Lower lobe of right lung (tissue), 2 donors: ENCODE results near the gene CEBPB. TPM values are rescaled to one million over a fixed set of nuclear protein-coding genes. Genes with fewer than 3 reads are reported as not detected.

Experiments
- ATAC-seq, 2 donors: fragments of 200-7000 bp; cut with Tn5 transposase; one replicate each; pipeline ENCODE4 v1.9.1; 2020 to 2022; ENCODE audit warnings: mild to moderate bottlenecking in 2 of 2, moderate library complexity in 2 of 2
- DNase-seq: peaks from one replicate; pipeline ENCODE4 v3.0.0-alpha.2; 2020
- H3K27ac ChIP-seq: fragments of 200-600 bp; one replicate; pipeline ENCODE4 v1.8.0; 2022
- H3K27me3 ChIP-seq: fragments of 200-600 bp; one replicate; pipeline ENCODE4 v1.8.0; 2022; ENCODE audit warnings: low read depth
- H3K36me3 ChIP-seq: fragments of 200-600 bp; one replicate; pipeline ENCODE4 v1.8.0; 2022; ENCODE audit warnings: mild to moderate bottlenecking
- H3K4me1 ChIP-seq: fragments of 200-600 bp; one replicate; pipeline ENCODE4 v1.8.0; 2022
- H3K4me3 ChIP-seq: fragments of 200-600 bp; one replicate; pipeline ENCODE4 v1.8.0; 2022; ENCODE audit warnings: mild to moderate bottlenecking
- H3K9me3 ChIP-seq: fragments of 200-600 bp; one replicate; pipeline ENCODE4 v1.8.0; 2022
- intact Hi-C: fragments of 100-400 bp; cut with DNase I; formaldehyde crosslinking; loops from one replicate; pipeline ENCODE4 v1.11.0; 2022
- total RNA-seq: library from RNA; stranded (reverse); fragmentation: NEBNext Ultra II Directional; extraction: Animal tissue kit (Norgen Biotek cat#: 25700); gene quantifications from one replicate; pipeline ENCODE4 v1.2.1, GENCODE V29; 2021
- TF ChIP-seq, protein P1 (sequence below): fragments of 200-600 bp; IDR thresholded peaks from one replicate; pipeline ENCODE4 v1.8.0; 2022; ENCODE audit warnings: antibody characterized with exemption, mild to moderate bottlenecking
- donor health status: DM: no; HTN: yes; CAD: no; lungs with severe emphysema.

CEBPB gene
- total RNA-seq, 1 donor from 2014 or later = 326 TPM

DNA sequence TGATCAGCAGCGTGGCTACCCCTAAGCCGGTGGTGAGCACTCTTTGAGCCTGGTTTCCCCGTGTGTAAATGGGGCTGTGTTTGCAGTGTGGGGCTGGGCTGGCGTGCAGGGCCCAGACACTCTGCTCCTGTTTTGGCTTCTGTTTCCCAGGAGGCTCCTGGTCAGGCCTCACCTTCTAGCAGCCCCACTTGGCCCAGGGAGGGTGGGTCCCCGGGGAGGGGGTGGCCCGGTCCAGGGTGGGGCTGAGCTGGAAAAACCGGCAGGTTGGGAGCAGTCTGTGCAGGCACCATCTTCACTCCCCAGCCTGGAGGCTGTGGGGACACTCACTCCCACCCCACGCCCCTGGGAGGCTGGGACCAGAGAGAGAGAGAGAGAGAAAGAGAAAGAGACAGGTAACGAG is 25.3 kb downstream of the CEBPB start:
- no peak overlapping the region for H3K4me3 ChIP-seq
- TF ChIP-seq, protein P1, sequence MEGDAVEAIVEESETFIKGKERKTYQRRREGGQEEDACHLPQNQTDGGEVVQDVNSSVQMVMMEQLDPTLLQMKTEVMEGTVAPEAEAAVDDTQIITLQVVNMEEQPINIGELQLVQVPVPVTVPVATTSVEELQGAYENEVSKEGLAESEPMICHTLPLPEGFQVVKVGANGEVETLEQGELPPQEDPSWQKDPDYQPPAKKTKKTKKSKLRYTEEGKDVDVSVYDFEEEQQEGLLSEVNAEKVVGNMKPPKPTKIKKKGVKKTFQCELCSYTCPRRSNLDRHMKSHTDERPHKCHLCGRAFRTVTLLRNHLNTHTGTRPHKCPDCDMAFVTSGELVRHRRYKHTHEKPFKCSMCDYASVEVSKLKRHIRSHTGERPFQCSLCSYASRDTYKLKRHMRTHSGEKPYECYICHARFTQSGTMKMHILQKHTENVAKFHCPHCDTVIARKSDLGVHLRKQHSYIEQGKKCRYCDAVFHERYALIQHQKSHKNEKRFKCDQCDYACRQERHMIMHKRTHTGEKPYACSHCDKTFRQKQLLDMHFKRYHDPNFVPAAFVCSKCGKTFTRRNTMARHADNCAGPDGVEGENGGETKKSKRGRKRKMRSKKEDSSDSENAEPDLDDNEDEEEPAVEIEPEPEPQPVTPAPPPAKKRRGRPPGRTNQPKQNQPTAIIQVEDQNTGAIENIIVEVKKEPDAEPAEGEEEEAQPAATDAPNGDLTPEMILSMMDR = no peak
- no peak overlapping the region for H3K27ac ChIP-seq
- DNase-seq (peak; percentile 34), ATAC-seq (peak in 1 of 2 donors; percentile 3)
- intact Hi-C loops = no loop called here
- peaks cover 13% of the 10 kb centered on the region for H3K4me1 ChIP-seq
- H3K9me3 ChIP-seq = no peaks in the 10 kb centered on the region
- no peaks in the 10 kb centered on the region for H3K27me3 ChIP-seq
- H3K36me3 ChIP-seq = no peaks in the 10 kb centered on the region

DNA sequence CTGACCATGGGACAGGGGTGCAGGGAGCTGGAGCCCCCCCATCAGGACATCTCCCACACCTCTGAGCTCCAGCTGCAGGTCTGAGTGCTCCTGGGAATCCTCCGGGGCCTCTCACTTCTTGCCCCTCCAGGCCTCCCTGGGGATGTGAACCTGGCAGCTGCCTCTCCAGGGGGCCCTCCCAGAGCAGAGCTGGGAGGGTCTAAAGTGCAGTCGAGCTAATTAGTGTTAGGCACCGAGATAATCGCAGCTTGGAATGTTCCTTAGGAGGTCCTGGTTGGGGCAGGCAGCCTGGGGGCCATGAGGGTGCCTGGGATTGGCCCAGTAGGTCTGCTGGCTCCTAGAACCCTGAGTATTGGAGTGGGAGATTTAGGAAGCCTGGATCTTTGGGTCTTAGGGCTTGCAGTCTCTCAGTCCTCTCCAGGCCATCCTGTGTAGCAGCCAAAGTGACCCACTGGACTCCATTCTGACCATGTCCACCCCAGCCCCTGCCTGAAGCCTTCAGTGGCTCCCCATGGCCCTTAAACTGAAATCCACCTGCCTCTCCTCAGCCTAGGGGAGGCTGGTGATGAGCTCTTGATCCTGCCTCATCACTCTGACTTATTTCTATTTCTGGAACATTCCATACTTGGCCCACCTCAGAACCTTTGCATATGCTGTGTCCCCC is 26.0 kb downstream of the CEBPB start:
- H3K36me3 ChIP-seq = no peaks in the 10 kb centered on the region
- H3K9me3 ChIP-seq = no peaks in the 10 kb centered on the region
- H3K27me3 ChIP-seq = no peaks in the 10 kb centered on the region
- DNase-seq (peak; percentile 6), ATAC-seq (no peak)
- intact Hi-C loops = no loop called here
- H3K4me3 ChIP-seq = no peak overlapping the region
- peaks cover 21% of the 10 kb centered on the region for H3K4me1 ChIP-seq
- H3K27ac ChIP-seq = no peak overlapping the region
- TF ChIP-seq, protein P1 = no peak

DNA sequence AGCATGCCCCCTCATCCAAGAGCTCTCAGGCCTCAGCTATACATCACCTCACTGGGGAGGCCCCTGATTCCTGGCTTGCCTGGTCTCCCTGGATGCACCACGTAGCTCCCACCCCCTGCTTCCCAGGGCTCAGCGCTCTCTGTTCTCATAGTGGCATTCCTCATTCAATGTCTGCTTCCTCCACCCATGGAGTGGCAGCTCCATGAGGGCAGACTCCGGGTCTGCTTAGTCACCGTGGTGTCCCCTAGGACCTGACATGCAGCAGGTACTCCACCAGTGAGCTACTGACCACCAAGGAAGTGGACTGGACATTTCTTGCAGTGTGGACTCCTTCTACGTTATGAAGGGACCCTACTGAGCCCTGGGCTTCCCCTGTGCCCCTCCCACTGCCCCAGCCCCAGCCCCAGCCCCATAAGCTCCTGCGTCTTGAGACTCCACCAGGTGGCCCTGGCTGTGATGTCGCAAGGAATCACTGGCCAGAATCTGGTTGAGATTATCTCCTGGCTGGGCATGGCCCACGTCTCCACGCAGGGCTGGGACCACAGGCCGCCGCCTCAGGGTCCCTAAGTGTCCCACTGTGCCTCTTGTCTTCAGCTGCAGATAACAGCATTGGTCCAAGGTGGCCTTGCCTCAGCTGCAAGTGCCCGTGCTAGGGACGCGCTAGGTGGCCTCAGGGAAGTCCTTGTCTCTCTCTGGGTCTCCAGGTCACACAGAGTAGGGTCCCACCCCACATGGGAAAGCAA is 26.7 kb downstream of the CEBPB start:
- no peaks in the 10 kb centered on the region for H3K36me3 ChIP-seq
- TF ChIP-seq, protein P1 = no peak
- intact Hi-C loops = no loop called here
- no peak overlapping the region for H3K27ac ChIP-seq
- DNase-seq (peak; percentile 36), ATAC-seq (no peak)
- H3K4me1 ChIP-seq = peaks cover 28% of the 10 kb centered on the region
- no peak overlapping the region for H3K4me3 ChIP-seq
- H3K27me3 ChIP-seq = no peaks in the 10 kb centered on the region
- no peaks in the 10 kb centered on the region for H3K9me3 ChIP-seq

DNA sequence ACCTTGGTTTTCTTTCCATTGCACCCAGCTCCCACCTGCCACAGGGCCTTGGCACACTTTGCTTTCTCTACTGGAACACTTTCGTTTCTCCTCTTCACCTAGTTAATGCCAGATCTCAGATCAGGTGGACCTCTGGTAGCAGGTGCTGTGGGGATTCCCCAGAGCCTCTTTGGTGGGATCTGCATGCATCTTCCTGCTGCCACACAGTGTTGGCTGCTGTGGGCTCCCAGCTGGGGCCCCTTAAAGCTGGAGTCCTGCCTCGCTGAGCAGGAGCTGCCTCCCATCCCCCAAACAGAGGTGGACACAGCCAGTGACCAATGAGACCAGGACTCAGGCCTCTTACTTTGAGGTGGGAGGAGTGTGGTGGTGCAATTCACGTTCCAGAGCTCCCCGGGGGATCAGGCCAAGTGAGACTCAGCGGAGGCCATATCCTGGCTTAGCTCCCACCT is 28.4 kb downstream of the CEBPB start:
- peak; percentile 44 for DNase-seq
- Histone ChIP-seq H3K4me3 (no peak overlapping the region), H3K27ac (no peak overlapping the region), H3K36me3 (no peaks in the 10 kb centered on the region), H3K27me3 (no peaks in the 10 kb centered on the region), H3K9me3 (no peaks in the 10 kb centered on the region), H3K4me1 (peaks cover 41% of the 10 kb centered on the region)
- intact Hi-C loops = no loop called here
- ATAC-seq = no peak
- TF ChIP-seq, protein P1 = no peak

DNA sequence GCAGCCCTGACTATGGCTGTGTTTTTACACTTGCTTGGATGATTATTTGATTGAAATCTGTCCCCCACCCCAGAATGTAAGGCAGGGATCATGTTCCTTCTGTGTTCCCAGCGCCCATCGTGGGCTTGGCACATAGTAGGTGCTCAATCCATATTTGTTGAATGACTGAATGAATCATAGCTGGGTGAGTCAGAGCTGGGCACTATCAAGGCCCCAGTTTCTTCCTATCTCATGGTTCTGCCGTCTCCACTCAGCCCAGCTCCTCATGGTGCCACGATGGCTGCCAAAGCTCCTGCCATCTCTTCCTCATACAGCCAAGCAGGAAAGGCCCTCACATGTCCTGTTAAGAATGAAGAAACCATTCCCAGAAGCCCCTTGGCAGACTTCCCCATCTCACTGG is 29.0 kb downstream of the CEBPB start:
- no peak for ATAC-seq
- TF ChIP-seq, protein P1 = no peak
- H3K27me3 ChIP-seq = no peaks in the 10 kb centered on the region
- intact Hi-C loops = no loop called here
- no peaks in the 10 kb centered on the region for H3K36me3 ChIP-seq
- H3K9me3 ChIP-seq = no peaks in the 10 kb centered on the region
- DNase-seq = no peak
- no peak overlapping the region for H3K27ac ChIP-seq
- H3K4me3 ChIP-seq = no peak overlapping the region
- peaks cover 45% of the 10 kb centered on the region for H3K4me1 ChIP-seq
